CMK (cell line): Measurements from ENCODE around the gene RBP3.

Experiments
- DNase-seq: peaks from one replicate; pipeline ENCODE4 v3.0.0-alpha.2; 2010; ENCODE audit warnings: low read depth

The RBP3 gene

DNA sequence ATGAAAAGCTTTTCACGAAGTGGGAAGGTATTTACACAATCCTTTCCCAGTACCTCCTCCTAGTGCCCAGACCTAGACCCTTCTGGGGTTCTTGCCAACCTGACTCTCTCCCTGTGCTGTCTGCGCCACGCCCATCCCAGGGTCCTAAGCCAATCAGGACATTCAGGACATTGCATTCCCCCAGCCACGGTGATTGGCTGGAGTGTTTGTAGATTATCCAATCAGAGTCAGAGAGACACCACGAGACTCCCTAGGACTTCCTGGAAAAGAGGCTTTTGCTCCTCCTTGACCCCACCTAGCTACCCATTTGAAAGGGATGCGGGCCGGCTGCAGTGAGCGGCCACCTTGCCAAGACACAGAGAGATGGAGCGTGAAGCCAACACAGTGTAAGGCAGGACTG lies 29.5 kb upstream of the RBP3 start:
- DNase-seq = no peak

DNA sequence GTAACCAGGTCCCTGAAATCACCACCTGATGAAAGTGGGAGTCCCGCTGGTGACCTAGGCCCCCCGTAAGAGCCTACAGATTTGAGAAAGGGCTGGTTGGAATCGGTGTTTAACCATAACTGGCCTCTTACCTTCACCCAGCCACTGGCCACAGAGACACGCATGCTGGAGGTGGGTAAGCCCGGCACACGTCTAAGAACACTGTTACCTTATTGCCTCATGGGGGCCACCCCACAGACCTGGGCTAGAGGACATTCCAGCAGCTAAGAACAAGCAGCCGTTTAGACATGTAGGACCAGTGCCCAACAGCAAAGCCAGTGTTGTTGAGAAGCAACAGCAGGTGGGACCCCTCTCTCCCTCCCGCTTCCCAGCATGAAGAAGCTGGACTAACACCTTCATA lies 28.4 kb upstream of the RBP3 start:
- DNase-seq = no peak

DNA sequence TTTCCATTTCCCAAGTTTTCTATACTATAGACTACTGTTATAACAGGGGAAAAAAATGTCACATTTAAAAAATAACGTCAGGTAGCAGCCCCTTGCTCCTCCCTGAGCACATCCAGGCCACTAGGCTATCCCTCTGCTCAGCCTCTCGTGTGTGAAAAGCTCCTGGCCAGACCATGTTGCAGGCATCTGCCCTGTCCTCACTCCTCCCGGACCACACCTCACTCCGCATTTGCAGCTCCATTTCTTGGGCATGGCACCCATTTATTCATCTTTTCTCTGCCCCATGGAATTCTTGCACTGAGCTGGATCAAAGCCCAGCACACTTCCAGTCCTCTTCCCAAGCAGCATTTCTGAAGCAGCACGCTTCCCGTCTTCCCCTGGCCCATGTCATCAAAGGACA lies 27.4 kb upstream of the RBP3 start:
- DNase-seq = no peak

DNA sequence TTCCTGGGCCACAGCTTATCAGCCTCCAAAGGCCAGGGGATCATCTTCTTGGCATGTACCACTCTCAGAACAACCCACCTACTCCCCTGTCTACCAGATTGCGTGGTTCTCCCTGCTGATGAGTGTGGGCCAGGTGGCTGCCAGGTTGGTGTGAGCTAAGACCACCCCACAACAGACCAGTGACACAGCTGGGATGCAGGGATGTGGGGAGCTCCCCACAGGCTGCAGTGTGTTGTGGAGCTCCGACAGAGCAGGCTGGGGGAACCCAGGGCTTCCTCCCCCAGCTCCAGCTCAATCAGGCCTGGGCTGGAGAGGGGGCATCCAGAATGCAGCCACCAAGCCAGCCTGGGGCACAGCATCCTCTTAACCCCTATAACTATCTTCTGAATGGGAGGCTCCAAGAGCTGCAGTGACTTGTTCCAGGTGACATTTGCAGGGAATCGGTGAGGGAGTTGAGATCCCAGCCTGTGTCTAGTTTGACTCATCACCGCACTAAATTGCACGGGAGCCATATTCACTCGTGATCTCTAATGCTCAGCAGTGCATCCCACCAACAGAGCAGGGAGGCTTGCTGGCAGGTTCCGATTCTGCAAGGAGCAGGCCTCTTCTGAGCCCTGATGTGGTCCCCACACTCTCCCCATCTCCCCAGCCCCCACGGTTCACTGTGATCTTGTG lies 26.5 kb upstream of the RBP3 start:
- DNase-seq = no peak

DNA sequence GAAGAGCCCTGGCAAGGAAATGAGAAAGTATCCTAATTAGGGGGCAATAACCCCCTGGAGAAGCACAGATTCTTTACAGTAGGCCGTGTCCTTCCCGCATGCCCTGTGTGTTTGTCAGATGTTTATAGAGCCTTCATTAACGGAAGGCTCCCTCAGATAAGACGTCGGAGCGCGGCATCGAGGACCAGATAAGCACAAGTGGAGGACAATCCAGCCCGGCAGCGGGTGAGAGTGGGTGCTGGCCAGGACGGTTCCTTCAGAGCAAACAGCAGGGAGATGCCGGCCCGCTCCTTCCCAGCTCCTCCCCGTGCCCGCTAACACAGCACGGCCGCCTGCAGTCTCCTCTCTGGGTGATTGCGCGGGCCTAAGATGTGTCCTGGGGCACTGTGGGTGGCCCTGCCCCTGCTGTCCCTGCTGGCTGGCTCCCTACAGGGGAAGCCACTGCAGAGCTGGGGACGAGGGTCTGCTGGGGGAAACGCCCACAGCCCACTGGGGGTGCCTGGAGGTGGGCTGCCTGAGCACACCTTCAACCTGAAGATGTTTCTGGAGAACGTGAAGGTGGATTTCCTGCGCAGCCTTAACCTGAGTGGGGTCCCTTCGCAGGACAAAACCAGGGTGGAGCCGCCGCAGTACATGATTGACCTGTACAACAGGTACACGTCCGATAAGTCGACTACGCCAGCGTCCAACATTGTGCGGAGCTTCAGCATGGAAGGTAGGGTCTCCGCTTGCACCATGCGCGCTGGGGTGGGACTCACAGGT lies 25.7 kb upstream of the RBP3 start, which contains the start of gene GDF2:
Gene GDF2 (plus strand): TSS at position 155 of the 762 bp plus-strand sequence. CDS start 215 bp downstream, at position 370.
- no peak for DNase-seq

DNA sequence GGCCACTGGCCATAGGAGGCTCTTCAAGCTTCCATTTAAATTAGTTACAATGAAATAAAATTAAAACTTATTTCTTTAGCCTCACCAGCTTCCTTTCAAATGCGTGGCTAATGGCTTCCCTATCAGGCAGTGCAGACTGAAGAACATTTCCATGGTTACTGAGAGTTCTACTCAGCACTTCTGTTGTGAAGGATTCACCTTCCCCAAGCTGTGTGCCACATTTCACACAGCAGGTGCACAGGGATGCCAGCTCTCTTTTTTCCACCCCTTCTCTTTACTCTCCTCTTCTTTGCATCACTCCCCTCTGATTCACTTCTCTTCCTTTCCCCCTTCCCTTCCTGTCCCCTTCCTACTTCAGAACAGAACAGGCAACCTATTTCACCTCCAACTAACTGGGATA lies 25.1 kb upstream of the RBP3 start:
- no peak for DNase-seq

DNA sequence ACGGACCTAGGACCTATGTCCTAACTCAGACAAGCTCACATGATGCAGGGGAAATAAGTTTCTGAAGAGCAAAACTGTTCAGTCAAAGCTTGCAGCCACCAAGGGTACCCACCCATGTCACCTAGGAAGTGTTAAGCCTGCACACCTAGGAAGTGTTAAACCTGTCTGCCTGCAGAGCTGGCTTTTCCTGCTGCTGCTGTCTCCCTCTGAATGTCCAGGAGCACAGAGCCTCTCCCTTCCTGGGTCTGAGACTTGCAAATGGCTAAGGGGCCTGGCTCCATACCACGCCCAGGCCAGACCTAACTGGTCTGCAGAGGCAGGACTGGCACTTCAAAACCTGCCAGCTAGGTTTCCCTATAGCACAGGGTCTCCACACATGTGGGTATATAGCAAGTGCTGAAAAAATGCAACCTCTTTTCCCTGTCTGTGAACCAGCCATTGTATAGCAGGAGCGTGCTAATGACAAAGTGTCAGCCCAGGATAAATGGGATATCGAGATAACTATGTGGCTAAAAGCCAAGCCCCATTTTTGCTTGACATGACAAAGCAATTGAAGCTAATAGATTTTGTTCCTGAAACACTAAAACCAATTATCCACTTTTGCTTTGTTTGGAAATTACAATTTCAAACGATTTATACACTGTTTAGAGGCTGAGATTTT lies 24.4 kb upstream of the RBP3 start:
- DNase-seq = no peak

DNA sequence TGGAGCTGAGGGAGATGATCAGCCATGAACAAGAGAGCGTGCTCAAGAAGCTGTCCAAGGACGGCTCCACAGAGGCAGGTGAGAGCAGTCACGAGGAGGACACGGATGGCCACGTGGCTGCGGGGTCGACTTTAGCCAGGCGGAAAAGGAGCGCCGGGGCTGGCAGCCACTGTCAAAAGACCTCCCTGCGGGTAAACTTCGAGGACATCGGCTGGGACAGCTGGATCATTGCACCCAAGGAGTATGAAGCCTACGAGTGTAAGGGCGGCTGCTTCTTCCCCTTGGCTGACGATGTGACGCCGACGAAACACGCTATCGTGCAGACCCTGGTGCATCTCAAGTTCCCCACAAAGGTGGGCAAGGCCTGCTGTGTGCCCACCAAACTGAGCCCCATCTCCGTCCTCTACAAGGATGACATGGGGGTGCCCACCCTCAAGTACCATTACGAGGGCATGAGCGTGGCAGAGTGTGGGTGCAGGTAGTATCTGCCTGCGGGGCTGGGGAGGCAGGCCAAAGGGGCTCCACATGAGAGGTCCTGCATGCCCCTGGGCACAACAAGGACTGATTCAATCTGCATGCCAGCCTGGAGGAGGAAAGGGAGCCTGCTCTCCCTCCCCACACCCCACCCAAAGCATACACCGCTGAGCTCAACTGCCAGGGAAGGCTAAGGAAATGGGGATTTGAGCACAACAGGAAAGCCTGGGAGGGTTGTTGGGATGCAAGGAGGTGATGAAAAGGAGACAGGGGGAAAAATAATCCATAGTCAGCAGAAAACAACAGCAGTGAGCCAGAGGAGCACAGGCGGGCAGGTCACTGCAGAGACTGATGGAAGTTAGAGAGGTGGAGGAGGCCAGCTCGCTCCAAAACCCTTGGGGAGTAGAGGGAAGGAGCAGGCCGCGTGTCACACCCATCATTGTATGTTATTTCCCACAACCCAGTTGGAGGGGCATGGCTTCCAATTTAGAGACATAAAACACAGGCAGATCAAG lies 22.6 kb upstream of the RBP3 start:
- DNase-seq = no peak

DNA sequence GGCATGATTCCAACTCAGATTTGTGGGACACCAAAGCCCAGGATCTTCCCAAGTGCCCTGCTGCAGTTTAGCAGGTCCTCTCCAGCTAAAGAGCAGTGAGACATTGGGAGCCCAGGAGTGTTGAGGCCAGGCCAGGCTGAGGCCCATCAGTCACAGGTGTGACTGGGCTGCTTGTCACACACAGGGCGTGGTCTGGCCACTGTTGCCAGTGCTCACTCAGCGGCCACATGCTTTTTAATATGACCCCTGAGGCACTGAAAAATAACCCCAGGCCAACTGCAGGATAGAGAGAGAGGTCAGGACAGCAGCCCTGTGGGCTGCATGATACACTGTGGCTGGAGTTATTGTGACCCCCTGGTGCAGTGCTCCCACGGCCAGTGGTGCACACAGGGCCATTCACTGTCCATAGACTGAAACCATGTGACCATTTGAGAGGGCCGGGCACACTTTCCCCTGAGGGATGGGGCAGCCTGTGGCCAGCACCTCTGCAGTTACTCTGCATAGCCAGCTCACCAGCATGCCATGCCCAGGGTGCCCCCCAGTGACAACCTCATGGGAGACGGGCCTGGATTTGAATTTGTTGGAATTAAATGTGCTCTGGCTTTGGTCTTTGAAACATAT lies 21.7 kb upstream of the RBP3 start:
- no peak for DNase-seq

DNA sequence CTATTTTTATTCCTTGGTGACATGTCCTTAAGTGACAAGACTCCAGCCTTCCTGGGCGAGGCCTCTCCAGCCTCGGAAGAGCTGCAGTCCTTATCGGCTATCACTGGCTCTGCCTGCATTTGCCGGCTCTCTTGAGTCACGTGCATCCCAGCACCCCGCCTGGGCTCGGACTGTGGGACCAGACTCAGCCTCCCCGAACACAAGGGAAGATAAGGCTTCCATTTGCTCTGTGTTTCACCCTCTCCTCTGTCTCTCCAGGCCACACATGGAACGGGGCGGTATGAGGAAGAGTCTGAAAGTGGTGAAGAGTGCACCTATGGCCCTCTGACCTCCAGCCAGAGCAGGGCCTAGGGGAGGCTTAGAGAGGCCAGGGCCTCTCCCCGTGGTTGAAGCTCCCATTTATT lies 21.2 kb upstream of the RBP3 start:
- DNase-seq = no peak

DNA sequence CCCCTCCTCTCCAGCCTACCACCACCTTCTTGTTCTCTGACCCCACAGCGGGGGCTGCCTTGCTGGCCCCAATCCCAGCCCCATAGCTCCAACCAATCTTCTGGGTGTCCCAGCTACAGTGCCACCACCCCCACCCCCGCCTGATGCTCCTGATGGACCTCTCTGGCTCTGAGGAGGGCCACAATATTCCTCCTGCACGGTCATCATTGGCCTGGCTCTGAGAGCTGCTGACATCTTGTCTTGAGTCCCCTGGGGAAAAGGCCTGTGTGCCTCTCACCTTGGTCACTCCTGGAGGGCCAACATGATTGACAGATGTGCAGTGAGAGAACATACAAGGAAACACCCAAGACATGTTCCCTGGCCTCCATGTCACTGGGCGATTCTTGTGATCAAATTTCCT lies 18.3 kb upstream of the RBP3 start:
- no peak for DNase-seq

DNA sequence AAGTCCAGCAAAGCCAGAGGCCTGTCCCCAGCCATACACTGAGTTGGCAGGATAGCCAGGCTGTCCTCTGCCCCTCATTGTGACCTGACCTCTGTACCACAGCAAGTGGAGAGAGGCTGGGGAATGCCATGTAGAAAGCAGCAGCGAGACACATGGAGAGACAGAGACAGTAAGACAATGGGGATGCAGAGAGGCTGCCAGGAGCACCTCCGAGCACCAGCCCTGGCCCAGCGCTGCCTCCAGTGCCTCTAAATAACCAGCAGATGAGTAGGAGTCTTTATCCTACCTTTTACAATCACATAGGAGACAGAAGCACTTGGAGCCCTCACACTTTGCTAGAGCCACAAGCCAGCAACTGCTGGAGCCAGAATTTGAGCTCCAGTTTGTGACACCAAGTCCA lies 17.8 kb upstream of the RBP3 start:
- no peak for DNase-seq

DNA sequence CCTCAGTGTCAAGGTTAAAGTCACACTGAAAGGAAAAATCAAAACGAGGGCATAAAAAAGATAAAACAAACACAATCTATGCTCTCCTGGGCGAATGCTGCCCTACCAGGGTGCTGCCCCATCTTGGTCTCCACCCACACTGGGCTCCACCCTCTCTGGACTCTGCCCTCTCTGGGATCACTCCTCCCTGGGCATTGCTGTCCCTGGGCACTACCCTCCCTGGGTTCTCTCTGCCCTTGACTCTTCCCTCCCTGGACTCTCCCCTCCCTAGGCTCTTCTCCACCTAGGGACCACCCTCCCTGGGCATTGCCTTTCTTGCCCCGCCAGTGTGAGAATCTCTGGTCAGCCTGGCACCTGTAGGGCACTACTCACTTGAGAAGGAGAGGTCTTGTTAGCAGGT lies 17.4 kb upstream of the RBP3 start:
- no peak for DNase-seq

DNA sequence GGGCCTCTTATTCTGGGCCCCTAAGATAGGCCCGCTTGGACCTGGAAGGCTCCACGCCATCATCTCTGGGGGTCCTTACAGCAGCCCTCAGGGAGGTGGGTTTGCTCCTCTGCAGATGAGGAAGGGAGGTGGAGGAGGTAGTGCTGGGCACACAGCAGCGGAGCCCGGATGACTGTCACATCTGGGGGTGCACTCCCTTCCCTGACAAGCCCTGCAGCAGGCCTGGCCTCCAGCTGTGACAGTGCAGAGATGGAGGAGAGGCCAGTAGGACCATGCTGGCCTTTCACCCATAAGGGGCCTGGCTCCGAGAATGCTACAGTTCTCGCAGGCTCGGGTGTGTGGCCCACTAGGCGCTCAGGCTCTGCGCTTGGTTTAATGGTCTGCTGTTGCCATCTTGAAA lies 16.7 kb upstream of the RBP3 start:
- no peak for DNase-seq

DNA sequence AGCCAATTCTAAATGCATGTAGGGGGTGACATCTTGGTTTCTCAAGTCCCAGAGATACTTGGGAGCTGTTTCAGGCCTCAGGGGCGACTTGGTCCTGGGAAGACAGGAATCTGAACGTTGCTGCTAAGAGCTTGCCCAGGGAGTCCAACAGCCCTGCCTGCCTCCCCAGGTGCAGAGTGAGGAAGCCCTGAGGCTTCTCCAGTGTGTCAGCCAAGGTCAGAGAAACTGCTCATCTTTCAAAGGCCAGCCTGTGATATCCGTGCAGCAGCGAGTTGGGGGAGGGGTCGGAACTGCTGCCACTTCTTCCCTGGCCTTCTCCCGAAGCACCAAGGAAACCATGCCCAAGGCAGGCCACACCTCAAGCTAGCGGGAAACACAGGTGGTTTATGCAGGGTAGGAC lies 16.2 kb upstream of the RBP3 start:
- no peak for DNase-seq

DNA sequence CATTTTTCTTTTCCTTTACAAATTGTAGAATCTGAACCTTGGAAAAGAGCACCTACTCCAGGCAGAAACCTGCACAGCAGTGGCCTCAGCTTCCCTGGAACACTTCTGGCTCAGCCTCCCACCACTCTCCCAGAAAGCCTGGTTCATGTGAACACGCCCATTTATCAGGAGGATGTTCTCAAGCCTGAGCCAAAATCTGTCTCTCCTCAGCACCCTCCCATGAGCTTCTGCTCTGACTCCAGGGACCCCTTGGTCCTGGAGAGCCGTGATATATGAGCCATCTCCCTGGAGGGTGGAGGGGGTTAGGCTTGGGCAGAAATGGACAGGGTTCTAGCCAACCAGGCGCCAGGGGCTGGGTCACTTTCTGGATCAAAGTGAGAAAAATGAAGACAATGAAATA lies 15.8 kb upstream of the RBP3 start:
- no peak for DNase-seq

DNA sequence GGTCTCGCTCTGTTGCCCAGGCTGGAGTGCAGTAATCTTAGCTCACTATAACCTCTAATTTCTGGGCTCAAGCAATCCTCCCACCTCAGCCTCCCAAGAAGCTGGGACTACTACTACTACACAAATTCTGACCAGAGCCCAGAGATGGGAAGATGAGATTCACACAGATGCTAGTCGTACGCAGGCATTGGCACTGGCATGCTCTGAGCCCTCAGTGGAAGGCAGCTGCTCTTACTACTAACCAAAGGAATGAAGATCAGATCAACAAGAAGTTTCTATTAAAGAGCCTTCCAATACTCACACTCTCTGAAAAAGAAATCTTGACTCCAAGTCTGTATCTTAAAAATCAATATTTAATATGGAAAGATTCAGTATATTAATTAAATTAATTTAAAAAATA lies 15.2 kb upstream of the RBP3 start:
- DNase-seq = no peak

DNA sequence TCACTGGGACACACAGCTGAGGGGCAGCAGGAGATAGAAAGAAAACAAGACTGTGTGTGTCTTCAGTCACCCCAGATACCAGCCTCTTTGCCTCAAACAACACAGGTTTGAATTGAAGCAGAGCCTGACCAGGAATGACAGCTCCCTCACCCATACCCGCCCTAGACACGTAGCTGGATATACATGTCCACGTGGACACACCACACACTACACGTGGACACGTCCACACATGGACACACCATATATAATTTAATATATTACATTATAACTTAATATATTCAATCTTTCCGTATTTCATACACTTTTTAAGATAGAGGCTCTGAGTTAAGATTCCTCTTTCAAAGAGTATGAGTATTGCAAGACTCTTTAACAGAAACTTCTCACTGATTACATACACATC lies 14.6 kb upstream of the RBP3 start:
- no peak for DNase-seq

DNA sequence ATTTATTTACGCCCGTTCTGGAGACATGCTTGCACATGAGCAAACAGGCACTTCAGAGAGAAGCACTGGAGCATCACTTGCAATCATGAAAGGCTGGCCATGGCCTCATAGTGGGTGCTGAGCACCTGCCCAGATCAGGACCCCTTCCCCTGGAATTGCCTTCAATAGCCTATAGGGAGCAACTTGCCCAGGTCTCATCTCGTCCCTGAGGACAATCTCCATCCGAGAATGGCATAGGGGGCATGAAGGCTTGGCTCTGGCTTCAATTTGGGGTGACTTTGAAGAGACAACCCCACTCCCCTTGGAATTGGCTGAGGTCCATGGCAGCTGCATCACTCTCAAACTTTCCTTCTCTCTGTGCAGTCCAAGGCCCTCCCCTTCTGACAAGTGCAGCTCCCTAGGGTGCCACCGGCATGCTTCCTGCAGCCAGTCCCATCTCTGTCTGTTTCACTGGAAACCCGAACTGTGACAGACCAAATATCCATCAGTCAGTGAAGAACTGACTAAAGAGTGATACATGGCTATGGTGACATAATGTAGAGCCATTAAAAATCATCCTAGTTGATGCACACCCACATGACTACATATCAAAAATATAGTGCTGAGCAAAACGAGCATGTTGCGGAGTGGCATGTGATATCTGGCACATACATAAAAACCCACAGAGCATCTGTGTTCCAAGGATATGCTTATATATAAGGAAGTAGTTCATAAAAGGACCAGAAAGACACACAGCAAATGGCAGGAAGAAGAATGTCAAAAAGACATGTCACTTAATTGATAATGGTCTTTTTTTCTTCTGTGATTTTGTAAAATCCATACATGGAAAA lies 13.5 kb upstream of the RBP3 start:
- no peak for DNase-seq

DNA sequence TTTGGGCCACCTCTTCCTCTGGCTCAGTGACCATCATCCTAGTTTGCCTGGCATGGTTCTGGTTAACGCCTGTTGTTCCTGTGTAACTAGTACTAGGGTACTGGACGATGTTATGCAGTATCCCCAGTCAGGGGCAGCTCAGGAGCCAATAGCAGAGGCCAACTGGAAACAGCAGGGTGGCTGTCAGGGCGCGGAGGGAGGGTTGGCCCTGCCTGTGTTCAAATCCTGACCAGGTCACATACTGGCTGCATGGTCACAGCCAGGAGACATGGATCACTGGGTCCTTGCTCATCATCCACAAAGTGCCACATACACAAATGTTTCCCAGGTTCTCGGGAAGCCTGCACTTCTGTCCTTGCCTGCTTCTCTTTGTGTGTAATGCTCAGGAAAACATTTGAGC lies 12.3 kb upstream of the RBP3 start:
- DNase-seq = no peak
